DOHH2 (cell line): ENCODE measurements around the gene AJAP1.

Experiments
- EZH2phosphoT487 ChIP-seq: fragments of 200-600 bp; sonication (generic); IDR thresholded peaks from 2 replicates; pipeline ENCODE4 v1.6.1; 2017; ENCODE audit warnings: borderline replicate concordance, mild to moderate bottlenecking, antibody characterized with exemption, low read length, moderate library complexity, mixed read lengths
- TF ChIP-seq, protein P1 (sequence below): fragments of 200-600 bp; sonication (generic); IDR thresholded peaks from one replicate; pipeline ENCODE4 v1.5.1; 2014; ENCODE audit warnings: antibody characterized with exemption, mild to moderate bottlenecking, low read depth, low read length; ENCODE audit not compliant: poor library complexity, severe bottlenecking

DNA sequence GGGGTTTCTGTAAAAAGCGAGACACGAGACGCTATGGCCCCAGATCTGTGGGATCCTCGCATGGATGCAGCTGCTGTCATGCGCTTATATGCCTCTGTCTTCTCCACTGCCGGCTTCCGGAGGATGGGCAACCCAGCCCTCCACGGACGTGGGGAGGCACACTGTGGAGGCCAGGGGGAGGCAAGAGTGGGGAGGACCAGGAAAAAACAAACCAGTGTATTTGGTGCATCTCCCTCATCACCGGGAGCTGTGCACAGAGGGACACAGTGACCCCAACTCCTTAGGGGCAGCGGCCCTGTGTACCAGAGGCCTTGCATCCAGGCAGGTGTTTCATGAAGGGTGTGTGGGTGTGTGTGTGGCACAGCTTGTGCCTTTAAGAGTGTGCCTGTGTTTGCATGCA lies 95.0 kb downstream of the AJAP1 start:
- TF ChIP-seq, protein P1, sequence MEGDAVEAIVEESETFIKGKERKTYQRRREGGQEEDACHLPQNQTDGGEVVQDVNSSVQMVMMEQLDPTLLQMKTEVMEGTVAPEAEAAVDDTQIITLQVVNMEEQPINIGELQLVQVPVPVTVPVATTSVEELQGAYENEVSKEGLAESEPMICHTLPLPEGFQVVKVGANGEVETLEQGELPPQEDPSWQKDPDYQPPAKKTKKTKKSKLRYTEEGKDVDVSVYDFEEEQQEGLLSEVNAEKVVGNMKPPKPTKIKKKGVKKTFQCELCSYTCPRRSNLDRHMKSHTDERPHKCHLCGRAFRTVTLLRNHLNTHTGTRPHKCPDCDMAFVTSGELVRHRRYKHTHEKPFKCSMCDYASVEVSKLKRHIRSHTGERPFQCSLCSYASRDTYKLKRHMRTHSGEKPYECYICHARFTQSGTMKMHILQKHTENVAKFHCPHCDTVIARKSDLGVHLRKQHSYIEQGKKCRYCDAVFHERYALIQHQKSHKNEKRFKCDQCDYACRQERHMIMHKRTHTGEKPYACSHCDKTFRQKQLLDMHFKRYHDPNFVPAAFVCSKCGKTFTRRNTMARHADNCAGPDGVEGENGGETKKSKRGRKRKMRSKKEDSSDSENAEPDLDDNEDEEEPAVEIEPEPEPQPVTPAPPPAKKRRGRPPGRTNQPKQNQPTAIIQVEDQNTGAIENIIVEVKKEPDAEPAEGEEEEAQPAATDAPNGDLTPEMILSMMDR: no peak
- TF ChIP-seq EZH2phosphoT487: no peak
